DOHH2 (cell line): Measurements from ENCODE around the gene TCEA2.

Source experiments
- CTCF ChIP-seq: fragments of 200-600 bp; sonication (generic); IDR thresholded peaks from one replicate; pipeline ENCODE4 v1.5.1; 2014; ENCODE audit warnings: antibody characterized with exemption, mild to moderate bottlenecking, low read depth, low read length; ENCODE audit not compliant: poor library complexity, severe bottlenecking
- EZH2phosphoT487 ChIP-seq: fragments of 200-600 bp; sonication (generic); IDR thresholded peaks from 2 replicates; pipeline ENCODE4 v1.6.1; 2017; ENCODE audit warnings: borderline replicate concordance, mild to moderate bottlenecking, antibody characterized with exemption, low read length, moderate library complexity, mixed read lengths

- TF ChIP-seq CTCF, result no peak
- no peak for TF ChIP-seq EZH2phosphoT487
Observed at GRCh38 chr20:64063389-64064144, 569 bp downstream of the TCEA2 start.
